HG03442 (cell line): ENCODE data around the gene NDUFA11.
"Not testable (repeated sequence)": the region's sequence is repeated elsewhere in the genome, so short reads cannot be mapped to it uniquely, and the experiment has no call there.

Source experiments
- ATAC-seq: cut with Tn5 transposase; IDR thresholded peaks from one replicate; pipeline ENCODE4 v1.9.1; 2021; ENCODE audit warnings: mild to moderate bottlenecking, moderate library complexity; ENCODE audit not compliant: unreplicated experiment

The NDUFA11 gene

GRCh38 chr19:5863030-5863665, 40.4 kb downstream of the NDUFA11 start:
- no peak for ATAC-seq

GRCh38 chr19:5857203-5858081, 46.1 kb downstream of the NDUFA11 start:
- ATAC-seq, result no peak

- ATAC-seq, result not testable (repeated sequence)
Observed at GRCh38 chr19:5855151-5855550, 48.4 kb downstream of the NDUFA11 start.

- not testable (repeated sequence) for ATAC-seq
Observed at GRCh38 chr19:5854121-5854520, 49.5 kb downstream of the NDUFA11 start.

GRCh38 chr19:5851302-5851701, 52.3 kb downstream of the NDUFA11 start, which contains the start of gene FUT3:
TSS of gene FUT3 (minus strand) at chr19:5851449.
- no peak for ATAC-seq

- no peak for ATAC-seq
Observed at GRCh38 chr19:5850743-5851293, 52.8 kb downstream of the NDUFA11 start.

GRCh38 chr19:5850189-5850588, 53.4 kb downstream of the NDUFA11 start:
- ATAC-seq, result no peak

GRCh38 chr19:5848621-5849020, 55.0 kb downstream of the NDUFA11 start:
- ATAC-seq, result not testable (repeated sequence)

GRCh38 chr19:5847846-5848245, 55.7 kb downstream of the NDUFA11 start:
- ATAC-seq, result not testable (repeated sequence)
